ENCODE data around the gene FAM149B1.

Gene FAM149B1

GRCh38 chr10:73182568-73182967 is 14.6 kb downstream of the FAM149B1 start:
- DNase-seq: no peak

GRCh38 chr10:73183667-73184281 is 15.9 kb downstream of the FAM149B1 start:
- DNase-seq: no peak

- DNase-seq: no peak
These were observed 18.3 kb downstream of the FAM149B1 start for GRCh38 chr10:73186266-73186665.

- DNase-seq: no peak
These were observed 22.3 kb downstream of the FAM149B1 start for GRCh38 chr10:73190188-73190587.

- DNase-seq: no peak
These were observed 37.2 kb downstream of the FAM149B1 start for GRCh38 chr10:73205081-73205480.

GRCh38 chr10:73205890-73206289 is 38.0 kb downstream of the FAM149B1 start:
- DNase-seq: no peak

- DNase-seq: no peak
These were observed 38.5 kb downstream of the FAM149B1 start for GRCh38 chr10:73206385-73206784.

GRCh38 chr10:73207883-73208282 is 40.0 kb downstream of the FAM149B1 start:
- no peak for DNase-seq

GRCh38 chr10:73209705-73210104 is 41.8 kb downstream of the FAM149B1 start:
- DNase-seq: no peak

GRCh38 chr10:73210395-73211105 is 42.6 kb downstream of the FAM149B1 start:
- no peak for DNase-seq

GRCh38 chr10:73211106-73211811 is 43.3 kb downstream of the FAM149B1 start:
- no peak for DNase-seq

GRCh38 chr10:73215749-73216148 is 47.8 kb downstream of the FAM149B1 start:
- DNase-seq: no peak

GRCh38 chr10:73217628-73218027 is 49.7 kb downstream of the FAM149B1 start:
- DNase-seq: no peak

- no peak for DNase-seq
These were observed 50.7 kb downstream of the FAM149B1 start for GRCh38 chr10:73218431-73219191.

GRCh38 chr10:73219384-73219783 is 51.5 kb downstream of the FAM149B1 start:
- no peak for DNase-seq

GRCh38 chr10:73220989-73221388 is 53.1 kb downstream of the FAM149B1 start:
- DNase-seq: no peak

GRCh38 chr10:73225518-73225917 is 57.6 kb downstream of the FAM149B1 start:
- no peak for DNase-seq

GRCh38 chr10:73226663-73227062 is 58.7 kb downstream of the FAM149B1 start:
- DNase-seq: no peak

- DNase-seq: no peak
These were observed 60.3 kb downstream of the FAM149B1 start for GRCh38 chr10:73228247-73228646.

- DNase-seq: no peak
These were observed 61.6 kb downstream of the FAM149B1 start for GRCh38 chr10:73229567-73229966.

- no peak for DNase-seq
These were observed 65.0 kb downstream of the FAM149B1 start for GRCh38 chr10:73232887-73233286.

GRCh38 chr10:73233883-73234282 is 66.0 kb downstream of the FAM149B1 start:
- DNase-seq: no peak

- DNase-seq: no peak
These were observed 66.8 kb downstream of the FAM149B1 start for GRCh38 chr10:73234695-73235094.
